SKM-1 treated with dmso at 0.1 percent for 144 hours (cell line): Measurements from ENCODE around the gene RBM33.

Experiments used
- DNase-seq: peaks from one replicate; lab custom pipeline; 2025; ENCODE audit not compliant: unreplicated experiment; lab: John Stamatoyannopoulos, UW

Gene RBM33

GRCh38 chr7:155625557-155625956, 18.9 kb upstream of the RBM33 start:
- DNase-seq = no peak

GRCh38 chr7:155629171-155629570, 15.3 kb upstream of the RBM33 start:
- DNase-seq = no peak

GRCh38 chr7:155631155-155631554, 13.3 kb upstream of the RBM33 start:
- DNase-seq = no peak

- DNase-seq = no peak
Measured at GRCh38 chr7:155635817-155636216, 8.6 kb upstream of the RBM33 start.

GRCh38 chr7:155637155-155637554, 7.3 kb upstream of the RBM33 start:
- DNase-seq = no peak

GRCh38 chr7:155638366-155638765, 6.1 kb upstream of the RBM33 start:
- no peak for DNase-seq

GRCh38 chr7:155639958-155640520, 4.4 kb upstream of the RBM33 start:
- no peak for DNase-seq

- DNase-seq = no peak
Measured at GRCh38 chr7:155640629-155641028, 3.8 kb upstream of the RBM33 start.

- no peak for DNase-seq
Measured at GRCh38 chr7:155643804-155644177, 670 bp upstream of the RBM33 start.

- peak; percentile 1 for DNase-seq
Measured at GRCh38 chr7:155644971-155645509, 579 bp downstream of the RBM33 start.

- DNase-seq = no peak
Measured at GRCh38 chr7:155645662-155646061, 1.2 kb downstream of the RBM33 start.

GRCh38 chr7:155646669-155647068, 2.2 kb downstream of the RBM33 start:
- no peak for DNase-seq

- no peak for DNase-seq
Measured at GRCh38 chr7:155647302-155647701, 2.8 kb downstream of the RBM33 start.

- no peak for DNase-seq
Measured at GRCh38 chr7:155647734-155648133, 3.3 kb downstream of the RBM33 start.

GRCh38 chr7:155648752-155649339, 4.4 kb downstream of the RBM33 start:
- DNase-seq = no peak

GRCh38 chr7:155649588-155649987, 5.1 kb downstream of the RBM33 start:
- DNase-seq = no peak

GRCh38 chr7:155652156-155653114, 8.0 kb downstream of the RBM33 start:
- no peak for DNase-seq

GRCh38 chr7:155653803-155654202, 9.3 kb downstream of the RBM33 start:
- DNase-seq = peak; percentile 4

- no peak for DNase-seq
Measured at GRCh38 chr7:155656891-155657290, 12.4 kb downstream of the RBM33 start.

GRCh38 chr7:155660059-155660757, 15.7 kb downstream of the RBM33 start:
- no peak for DNase-seq

GRCh38 chr7:155660758-155661093, 16.3 kb downstream of the RBM33 start:
- no peak for DNase-seq
